A673 (cell line): Measurements from ENCODE around the gene FIGN. TPM values are rescaled to one million over a fixed set of nuclear protein-coding genes. Genes with fewer than 3 reads are reported as not detected.

Experiments used
- BruUV-seq: library from RNA; stranded (reverse); fragments of 400-500 nt; replicated peaks from 2 replicates; lab custom pipeline; 2021; lab: Mats Ljungman, UMichigan
- CTCF ChIA-PET: fragments of 300-600 bp; sonication (Branson Sonifier 250); formaldehyde crosslinking; loops from one replicate; lab custom pipeline; 2022; ENCODE audit warnings: antibody characterized with exemption; lab: Charles Lee
- POLR2A ChIA-PET: fragments of 300-600 bp; sonication (Branson Sonifier 250); formaldehyde crosslinking; loops from one replicate; lab custom pipeline; 2022; ENCODE audit warnings: antibody characterized with exemption; ENCODE audit not compliant: low non-redundant PET; lab: Charles Lee
- DNase-seq: peaks from one replicate; pipeline ENCODE4 v3.0.0-alpha.2; 2015; ENCODE audit warnings: low spot score
- H3K27ac ChIP-seq: fragments of 200-600 bp; sonication (generic); 2 replicates; pipeline ENCODE4 v1.5.1; 2016; ENCODE audit warnings: mixed run types, low read depth, mild to moderate bottlenecking, mixed read lengths, antibody characterized with exemption, low read length; ENCODE audit not compliant: poor library complexity, severe bottlenecking
- H3K27me3 ChIP-seq: fragments of 200-600 bp; sonication (generic); replicated peaks from 2 replicates; pipeline ENCODE4 v1.6.1; 2017; ENCODE audit warnings: mixed run types, low read depth, mild to moderate bottlenecking, mixed read lengths, antibody characterized with exemption, low read length; ENCODE audit not compliant: insufficient read depth, poor library complexity
- H3K36me3 ChIP-seq: fragments of 200-600 bp; sonication (generic); 2 replicates; pipeline ENCODE4 v1.6.1; 2016; ENCODE audit warnings: mixed run types, mild to moderate bottlenecking, mixed read lengths, antibody characterized with exemption, low read length; ENCODE audit not compliant: insufficient read depth, poor library complexity, severe bottlenecking
- H3K4me1 ChIP-seq: fragments of 200-600 bp; sonication (generic); 2 replicates; pipeline ENCODE4 v1.6.1; 2017; ENCODE audit warnings: mixed run types, mild to moderate bottlenecking, mixed read lengths, antibody characterized with exemption, low read length; ENCODE audit not compliant: insufficient read depth, poor library complexity, severe bottlenecking
- H3K4me3 ChIP-seq: fragments of 200-600 bp; sonication (generic); 2 replicates; pipeline ENCODE4 v1.5.1; 2016; ENCODE audit warnings: low read depth, mixed run types, mild to moderate bottlenecking, mixed read lengths, low read length; ENCODE audit not compliant: poor library complexity, severe bottlenecking
- H3K9me3 ChIP-seq: fragments of 200-600 bp; sonication (generic); 2 replicates; pipeline ENCODE4 v1.6.1; 2016; ENCODE audit warnings: mixed run types, low read depth, mild to moderate bottlenecking, mixed read lengths, antibody characterized with exemption, low read length; ENCODE audit not compliant: poor library complexity, severe bottlenecking
- CTCF ChIP-seq: fragments of 300-800, 200-600 bp; sonication (generic); conservative IDR thresholded peaks from 2 replicates; pipeline ENCODE4 v1.5.1; 2017; ENCODE audit warnings: low read depth, mild to moderate bottlenecking, antibody characterized with exemption, low read length, moderate library complexity, mixed read lengths
- EZH2 ChIP-seq: fragments of 200-600 bp; sonication (generic); IDR thresholded peaks from 2 replicates; pipeline ENCODE4 v1.6.1; 2017; ENCODE audit warnings: borderline replicate concordance, low read depth, mild to moderate bottlenecking, mixed read lengths, antibody characterized with exemption, low read length; ENCODE audit not compliant: poor library complexity, severe bottlenecking
- intact Hi-C: fragments of 100-400 bp; cut with micrococcal nuclease; formaldehyde crosslinking; loops from one replicate; pipeline ENCODE4 v1.10.0; 2022; ENCODE audit not compliant: unreplicated experiment
- total RNA-seq: library from RNA; stranded (reverse); gene quantifications from 2 replicates; pipeline ENCODE4 v1.2.3, GENCODE V29; 2021

Gene FIGN
- total RNA-seq, 1 experiment from 2014 or later = 0.24 TPM

GRCh38 chr2:163681745-163682144 lies 54.1 kb downstream of the FIGN start:
- Histone ChIP-seq H3K27ac (no peak overlapping the region), H3K9me3 (no peaks in the 10 kb centered on the region), H3K4me1 (no peaks in the 10 kb centered on the region), H3K27me3 (peaks cover 8% of the 10 kb centered on the region), H3K36me3 (no peaks in the 10 kb centered on the region), H3K4me3 (no peak overlapping the region)
- BruUV-seq = no TSS peak
- CTCF ChIA-PET = no interaction called here
- intact Hi-C loops = no loop called here
- no peak for TF ChIP-seq EZH2
- TF ChIP-seq CTCF = no peak
- no peak for DNase-seq
- POLR2A ChIA-PET = no interaction called here

- no peaks in the 10 kb centered on the region for H3K4me1 ChIP-seq
- intact Hi-C loops = no loop called here
- no TSS peak for BruUV-seq
- TF ChIP-seq EZH2 (no peak), CTCF (no peak)
- ChIA-PET POLR2A (no interaction called here), CTCF (no interaction called here)
- H3K27me3 ChIP-seq = peaks cover 40% of the 10 kb centered on the region
- H3K4me3 ChIP-seq = no peak overlapping the region
- no peak overlapping the region for H3K27ac ChIP-seq
- H3K36me3 ChIP-seq = no peaks in the 10 kb centered on the region
- no peaks in the 10 kb centered on the region for H3K9me3 ChIP-seq
- no peak for DNase-seq
These were observed 60.4 kb downstream of the FIGN start for GRCh38 chr2:163675388-163675787.

GRCh38 chr2:163673522-163673921 lies 62.3 kb downstream of the FIGN start:
- Histone ChIP-seq H3K4me1 (no peaks in the 10 kb centered on the region), H3K4me3 (no peak overlapping the region), H3K9me3 (no peaks in the 10 kb centered on the region), H3K27ac (no peak overlapping the region), H3K36me3 (no peaks in the 10 kb centered on the region), H3K27me3 (peaks cover 35% of the 10 kb centered on the region)
- no peak for TF ChIP-seq EZH2
- no peak for TF ChIP-seq CTCF
- ChIA-PET POLR2A (no interaction called here), CTCF (no interaction called here)
- DNase-seq = no peak
- no TSS peak for BruUV-seq
- intact Hi-C loops = no loop called here
